Fibroblast of the aortic adventitia (primary cell): ENCODE data around the gene RRM2. TPM values are rescaled to one million over a fixed set of nuclear protein-coding genes. Genes with fewer than 3 reads are reported as not detected.

Source experiments
- DNase-seq: peaks from one replicate; pipeline ENCODE4 v3.0.0-alpha.2; 2010; ENCODE audit warnings: low read depth
- H3K4me3 ChIP-seq: 2 replicates; pipeline ENCODE4 v1.5.1; 2011; ENCODE audit warnings: low read depth, mild to moderate bottlenecking, control low read depth, low read length, moderate library complexity
- CTCF ChIP-seq: IDR thresholded peaks from 2 replicates; pipeline ENCODE4 v1.5.1; 2011; ENCODE audit warnings: mild to moderate bottlenecking, low read length, control low read depth, inconsistent platforms; ENCODE audit not compliant: insufficient read depth
- total RNA-seq: library from RNA; depleted of rRNA; stranded (reverse); fragments of >200 nt; gene quantifications from 2 replicates; pipeline ENCODE4 v1.2.3, GENCODE V29; 2012; ENCODE audit warnings: low replicate concordance

The RRM2 gene
- total RNA-seq, 1 donor, result 91.4 TPM

DNA sequence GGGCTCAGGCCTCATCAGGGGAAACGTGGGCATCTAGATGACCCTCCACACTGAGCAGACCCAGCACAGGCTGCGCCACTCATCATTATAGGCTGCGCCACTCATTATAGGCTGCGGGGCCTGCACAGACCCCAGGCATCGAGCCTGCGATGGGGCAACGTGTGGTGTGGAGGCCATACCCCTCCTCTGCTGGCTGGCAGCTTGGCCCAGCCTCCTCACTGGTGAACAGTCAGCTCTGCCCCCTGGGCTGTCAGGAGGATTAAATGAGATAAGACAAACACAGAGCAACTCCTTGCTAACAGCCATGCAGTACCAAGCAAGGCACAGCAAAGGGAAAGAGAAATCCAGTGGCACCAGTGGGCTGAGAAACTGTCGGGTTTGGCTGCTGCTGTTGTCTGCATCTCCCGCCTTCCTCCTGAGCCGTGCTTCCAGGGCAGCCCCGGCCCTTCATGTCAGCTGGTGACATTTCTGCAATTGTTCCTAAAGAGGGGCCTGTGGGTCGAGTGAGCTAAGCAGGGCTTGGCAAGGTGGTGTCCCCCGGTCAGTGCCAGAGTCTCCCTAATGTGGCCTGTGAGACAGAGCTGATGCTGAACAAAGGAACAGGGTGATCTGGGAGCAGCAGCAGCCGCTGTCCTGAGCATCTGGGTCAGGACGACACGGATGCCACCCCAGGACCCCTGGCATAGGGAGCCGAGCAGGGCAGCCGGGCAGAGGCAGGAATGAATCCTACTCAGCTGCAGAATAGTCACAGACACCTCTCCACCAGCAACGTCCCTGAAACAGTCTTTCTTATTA lies 48.7 kb downstream of the RRM2 start:
- no peak for DNase-seq
- no peak overlapping the region for H3K4me3 ChIP-seq
- no peak for TF ChIP-seq CTCF

- TF ChIP-seq CTCF, result no peak
- no peak for DNase-seq
- H3K4me3 ChIP-seq, result no peak overlapping the region
These were observed 49.7 kb downstream of the RRM2 start for GRCh38 chr2:10172033-10172871.

DNA sequence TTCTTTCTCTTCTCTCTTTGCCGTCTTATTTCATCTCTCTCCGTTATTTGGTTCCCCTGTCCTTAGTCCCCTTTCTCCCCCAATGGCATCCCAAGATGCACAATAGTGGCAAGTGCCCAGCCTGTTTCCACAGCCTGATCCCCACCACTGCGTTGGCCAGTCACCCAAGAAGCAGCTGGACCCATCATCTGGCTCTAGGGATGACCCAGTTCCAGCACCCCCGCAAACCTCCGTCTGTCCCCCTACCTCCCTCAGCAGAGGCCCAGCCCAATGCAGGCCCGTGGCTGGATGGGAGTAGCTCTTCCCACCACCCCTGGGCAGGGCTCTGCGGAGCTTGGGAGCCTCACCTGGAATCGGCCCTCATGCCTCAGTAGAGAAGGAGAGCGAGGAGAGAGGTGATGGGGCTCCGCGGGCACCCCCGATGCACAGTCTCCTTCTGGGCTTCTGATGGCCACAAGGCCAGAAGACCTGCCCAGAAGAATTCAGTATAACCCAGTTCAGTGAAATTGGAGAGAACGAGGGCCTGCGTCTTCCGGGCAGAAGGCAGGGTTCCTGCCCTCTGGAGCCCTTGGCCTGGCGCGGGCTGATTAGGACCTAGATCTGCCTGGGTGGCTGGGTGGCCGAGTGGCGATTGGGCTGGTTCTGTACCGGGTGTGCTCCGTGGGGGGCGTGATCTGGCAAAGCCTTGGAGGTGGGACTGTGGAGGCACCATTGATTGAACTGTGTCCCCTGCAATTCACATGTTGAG lies 50.9 kb downstream of the RRM2 start:
- DNase-seq, result no peak
- no peak for TF ChIP-seq CTCF
- H3K4me3 ChIP-seq, result no peak overlapping the region

- TF ChIP-seq CTCF, result no peak
- no peak for DNase-seq
- H3K4me3 ChIP-seq, result no peak overlapping the region
These were observed 51.6 kb downstream of the RRM2 start for GRCh38 chr2:10174173-10174572.

- no peak for TF ChIP-seq CTCF
- H3K4me3 ChIP-seq, result no peak overlapping the region
These were observed 52.9 kb downstream of the RRM2 start for GRCh38 chr2:10175441-10175840.

GRCh38 chr2:10178751-10179150 lies 56.2 kb downstream of the RRM2 start:
- no peak for DNase-seq
- H3K4me3 ChIP-seq, result no peak overlapping the region
- no peak for TF ChIP-seq CTCF

More at GRCh38 chr2:10175441-10175840, 52.9 kb downstream of the RRM2 start:
- no peak for DNase-seq
